Ramos (cell line): ENCODE measurements around the gene RGPD5.
"Not testable (repeated sequence)": the region's sequence is repeated elsewhere in the genome, so short reads cannot be mapped to it uniquely, and the experiment has no call there.

ENCODE experiments used
- in situ Hi-C: fragments of 300-500 bp; cut with MboI; formaldehyde crosslinking; loops from one replicate; pipeline ENCODE4 v1.14.3; 2022; ENCODE audit warnings: low sequenced_read_pairs; ENCODE audit not compliant: unreplicated experiment

Gene RGPD5

GRCh38 chr2:109891024-109891423, 96.9 kb downstream of the RGPD5 start:
- in situ Hi-C loops, result not testable (repeated sequence)

- in situ Hi-C loops, result not testable (repeated sequence)
These were observed 99.6 kb downstream of the RGPD5 start for GRCh38 chr2:109893736-109894135.

- in situ Hi-C loops, result not testable (repeated sequence)
These were observed 100.0 kb downstream of the RGPD5 start for GRCh38 chr2:109894141-109894540.

- in situ Hi-C loops, result not testable (repeated sequence)
These were observed 101.2 kb downstream of the RGPD5 start for GRCh38 chr2:109895090-109895869.

DNA sequence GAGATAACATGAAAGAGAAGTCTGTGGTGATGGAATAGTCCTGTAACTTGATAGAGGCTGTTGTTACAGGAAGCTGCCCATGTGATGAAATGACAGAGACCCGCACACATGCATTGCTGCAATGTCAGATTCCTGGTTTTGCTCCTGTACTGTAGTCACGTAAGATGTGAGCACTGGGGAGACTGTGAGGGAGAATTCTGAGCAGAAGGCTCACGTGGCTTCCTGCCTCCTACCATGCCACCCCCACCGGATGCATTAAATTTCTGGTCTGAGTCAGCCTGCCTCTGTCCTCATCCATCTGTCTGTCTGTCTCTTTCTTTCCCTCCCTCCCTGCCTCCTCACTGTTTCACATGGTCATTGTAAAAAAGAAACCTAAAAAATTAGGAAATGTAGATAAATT, 102.1 kb downstream of the RGPD5 start:
- in situ Hi-C loops, result not testable (repeated sequence)

DNA sequence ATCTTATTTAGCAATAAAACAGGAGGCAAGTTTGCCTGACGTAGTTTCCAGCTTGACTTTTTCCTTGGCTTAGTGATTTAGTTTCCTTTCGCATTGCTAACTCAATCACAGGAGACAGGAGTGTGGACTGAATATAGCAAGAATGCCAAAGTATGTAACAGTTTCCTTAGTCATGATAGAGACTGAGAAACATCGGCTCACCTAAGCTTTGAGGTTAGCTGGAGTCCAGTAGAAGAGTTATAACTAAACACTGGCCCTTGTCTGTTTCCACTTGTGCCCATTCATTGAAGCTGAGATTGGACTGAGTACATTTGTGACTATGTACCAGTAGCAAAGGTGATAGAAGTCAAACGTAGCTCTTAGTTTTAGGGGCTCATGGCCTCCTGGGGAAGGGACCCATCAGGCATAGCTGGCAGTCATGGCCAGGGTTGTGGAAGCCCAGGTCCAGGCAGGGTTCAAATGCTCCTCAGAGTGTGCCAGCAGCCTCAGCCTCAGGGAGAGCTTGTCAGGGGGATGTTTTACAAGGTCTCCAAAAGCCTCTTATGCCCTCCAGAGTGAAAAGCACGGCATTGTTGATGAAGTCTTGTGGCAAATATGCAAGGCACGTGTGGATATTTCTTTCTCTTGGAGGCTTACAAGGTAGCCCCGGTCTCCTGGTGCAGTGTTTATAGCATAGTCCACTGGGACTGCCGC, 103.8 kb downstream of the RGPD5 start:
- in situ Hi-C loops, result not testable (repeated sequence)

- in situ Hi-C loops, result not testable (repeated sequence)
These were observed 104.6 kb downstream of the RGPD5 start, which contains the start of gene LIMS3 for GRCh38 chr2:109898462-109899336. LIMS3 (plus strand) TSS chr2:109898688; CDS start chr2:109898729, 41 bp downstream.

- in situ Hi-C loops, result not testable (repeated sequence)
These were observed 111.7 kb downstream of the RGPD5 start for GRCh38 chr2:109905796-109906195.
